ENCODE measurements around the gene SORBS2. TPM values are rescaled to one million over a fixed set of nuclear protein-coding genes. Genes with fewer than 3 reads are reported as not detected.

SORBS2 gene
- total and polyA plus RNA-seq, 8 donors = 9.0 to 908 (median 66.4) TPM

- intact Hi-C loops (cut with DNase I; ENCODE audit: low total_unique reads) = loop anchor here (10.0 kb wide), 1 partner anchor 118 kb away; the partner anchor contains the start of gene CCDC110
- Histone ChIP-seq H3K27ac (peak overlapping the region in 2 of 5 donors; percentile 64 to 67), H3K36me3 (peaks cover 0 to 14% (median 6%) of the 10 kb centered on the region in 4 donors), H3K4me1 (peaks cover 0 to 29% (median 14%) of the 10 kb centered on the region in 4 donors), H3K4me3 (no peak overlapping the region), H3K27me3 (no peaks in the 10 kb centered on the region), H3K9me3 (no peaks in the 10 kb centered on the region)
- WGBS, 5 donors = 72 to 77% (median 75%) methylated on average over 9 of the region's 9 CpGs
- DNase-seq = no peak
- TF ChIP-seq EP300 (IDR thresholded peaks at IDR 0.05) = no peak
- no peak for TF ChIP-seq POLR2A (IDR thresholded peaks at IDR 0.05)
- no peak for TF ChIP-seq POLR2AphosphoS5 (IDR thresholded peaks at IDR 0.05)
These were observed 219.0 kb downstream of the SORBS2 start for GRCh38 chr4:185592845-185593488.

GRCh38 chr4:185592438-185592837, 219.6 kb downstream of the SORBS2 start:
- intact Hi-C loops (cut with DNase I; ENCODE audit: low total_unique reads) = loop anchor here (10.0 kb wide), 1 partner anchor 118 kb away; the partner anchor contains the start of gene CCDC110
- peak overlapping the region in 3 of 5 donors; percentile 7 to 67 (median 64) for H3K27ac ChIP-seq

GRCh38 chr4:185591679-185592141, 220.3 kb downstream of the SORBS2 start:
- peaks cover 0 to 26% (median 16%) of the 10 kb centered on the region in 4 donors for H3K36me3 ChIP-seq
- DNase-seq = no peak
- WGBS, 5 donors = 34 to 47% (median 38%) methylated on average over 4 of the region's 4 CpGs
- H3K27me3 ChIP-seq = peaks cover 0 to 8% (median 0%) of the 10 kb centered on the region in 3 donors
- peaks cover 0 to 22% (median 9%) of the 10 kb centered on the region in 4 donors for H3K4me1 ChIP-seq
- intact Hi-C loops (cut with DNase I; ENCODE audit: low total_unique reads) = loop anchor here (10.0 kb wide), 1 partner anchor 117 kb away; the partner anchor contains the start of gene CCDC110
- no peaks in the 10 kb centered on the region for H3K9me3 ChIP-seq
- TF ChIP-seq POLR2AphosphoS5 (IDR thresholded peaks at IDR 0.05) (peak in 2 of 3 donors; percentile 11 to 35), POLR2A (IDR thresholded peaks at IDR 0.05) (no peak)
- peak overlapping the region in 4 of 5 donors; percentile 7 to 67 (median 16) for H3K27ac ChIP-seq
- H3K4me3 ChIP-seq = no peak overlapping the region

More at GRCh38 chr4:185592438-185592837, 219.6 kb downstream of the SORBS2 start:
- Histone ChIP-seq H3K9me3 (no peaks in the 10 kb centered on the region), H3K27me3 (peaks cover 0 to 5% (median 0%) of the 10 kb centered on the region in 3 donors), H3K4me3 (no peak overlapping the region), H3K4me1 (peaks cover 0 to 25% (median 11%) of the 10 kb centered on the region in 4 donors), H3K36me3 (peaks cover 0 to 19% (median 9%) of the 10 kb centered on the region in 4 donors)
- 49 to 67% (median 53%) methylated on average over 4 of the region's 4 CpGs for WGBS, 5 donors
- no peak for DNase-seq
- no peak for TF ChIP-seq POLR2A (IDR thresholded peaks at IDR 0.05)
- TF ChIP-seq POLR2AphosphoS5 (IDR thresholded peaks at IDR 0.05) = no peak
- TF ChIP-seq CTCF (IDR thresholded peaks at IDR 0.05) = no peak
- no peak for TF ChIP-seq EP300 (IDR thresholded peaks at IDR 0.05)

GRCh38 chr4:185590982-185591381, 221.0 kb downstream of the SORBS2 start:
- Histone ChIP-seq H3K9me3 (no peaks in the 10 kb centered on the region), H3K4me1 (peaks cover 0 to 22% (median 9%) of the 10 kb centered on the region in 4 donors), H3K27me3 (peaks cover 0 to 8% (median 0%) of the 10 kb centered on the region in 3 donors), H3K4me3 (no peak overlapping the region), H3K36me3 (peaks cover 0 to 28% (median 19%) of the 10 kb centered on the region in 4 donors), H3K27ac (peak overlapping the region in 3 of 5 donors; percentile 13 to 67 (median 18))
- WGBS, 5 donors = 75 to 89% (median 79%) methylated on average over 3 of the region's 3 CpGs
- intact Hi-C loops (cut with DNase I; ENCODE audit: low total_unique reads) = loop anchor here (10.0 kb wide), 1 partner anchor 116 kb away; the partner anchor contains the start of gene CCDC110
- no peak for DNase-seq
- TF ChIP-seq POLR2A (IDR thresholded peaks at IDR 0.05) = no peak

- no peak for TF ChIP-seq EP300 (IDR thresholded peaks at IDR 0.05)
- no peak for TF ChIP-seq CTCF (IDR thresholded peaks at IDR 0.05)
- no peak for TF ChIP-seq POLR2AphosphoS5 (IDR thresholded peaks at IDR 0.05)
- no peak for TF ChIP-seq POLR2A (IDR thresholded peaks at IDR 0.05)
- WGBS, 5 donors = 87 to 91% (median 90%) methylated on average over 13 of the region's 13 CpGs
These were observed 222.7 kb downstream of the SORBS2 start for GRCh38 chr4:185589067-185589836.

More at GRCh38 chr4:185589067-185589836, 222.7 kb downstream of the SORBS2 start:
- Histone ChIP-seq H3K36me3 (peaks cover 0 to 28% (median 19%) of the 10 kb centered on the region in 4 donors), H3K27me3 (peaks cover 0 to 8% (median 0%) of the 10 kb centered on the region in 3 donors), H3K27ac (peak overlapping the region in 1 of 5 donors; percentile 26), H3K9me3 (no peaks in the 10 kb centered on the region), H3K4me3 (no peak overlapping the region), H3K4me1 (peaks cover 0 to 22% (median 9%) of the 10 kb centered on the region in 4 donors)
- no peak for DNase-seq
- intact Hi-C loops (cut with DNase I; ENCODE audit: low total_unique reads) = no loop called here
